K562 (cell line): ENCODE data around the gene TRPV6. TPM values are rescaled to one million over a fixed set of nuclear protein-coding genes. Genes with fewer than 3 reads are reported as not detected.

Source experiments
- ATAC-seq: fragments of 200-7000 bp; cut with Tn5 transposase; 3 replicates; pipeline ENCODE4 v1.9.1; 2020; ENCODE audit warnings: moderate library complexity
- BruUV-seq: library from RNA; stranded (reverse); fragments of 400-500 nt; replicated peaks from 2 replicates; lab custom pipeline; 2021; lab: Mats Ljungman, UMichigan
- CTCF ChIA-PET: fragments of 300-600 bp; formaldehyde crosslinking; extraction: SDS; loops from one replicate; lab custom pipeline; 2021; ENCODE audit warnings: low intra/inter-chr PET ratio; lab: Yijun Ruan, JAX
- POLR2A ChIA-PET: fragments of 300-600, 350-650 bp; sonication (Branson Sonifier 250); formaldehyde crosslinking; extraction: SDS; loops from one replicate; lab custom pipeline; 2021; ENCODE audit warnings: antibody characterized with exemption, inconsistent platforms; lab: Yijun Ruan, JAX
- DNase-seq, 4 experiments: peaks; one replicate each; pipeline versions ENCODE4 v3.0.0 to v3.0.0-alpha.2; 2011 to 2018; ENCODE audit warnings: low spot score in 3 of 4, mixed read lengths in 3 of 4; ENCODE audit errors: extremely low read depth in 1 of 4
- FAIRE-seq: peaks from 2 replicates; lab custom pipeline; 2011; peaks lifted over from hg19 to GRCh38; lab: Jason Lieb, UNC
- H2AFZ ChIP-seq: 2 replicates; pipeline ENCODE4 v1.6.0; 2011; ENCODE audit warnings: low read depth, low read length, control low read depth, inconsistent platforms
- H3K27ac ChIP-seq: fragments of 200-600 bp; 3 replicates; pipeline ENCODE4 v1.8.0; 2011; ENCODE audit warnings: low read depth, mild to moderate bottlenecking, control low read depth, inconsistent platforms, low read length, moderate library complexity, mixed read lengths; ENCODE audit errors: extremely low read depth
- H3K27me3 ChIP-seq, 2 experiments: fragments of 300-600 bp in 1 of 2; 2 replicates in 1 of 2; 3 replicates in 1 of 2; pipeline versions ENCODE4 v1.6.0 to v1.8.0; 2011; ENCODE audit warnings: inconsistent platforms in 2 of 2, low read length in 2 of 2, mild to moderate bottlenecking in 1 of 2, mixed read lengths in 1 of 2, moderate library complexity in 1 of 2; ENCODE audit not compliant: control insufficient read depth in 2 of 2, insufficient read depth in 2 of 2
- H3K36me3 ChIP-seq: fragments of 300-600 bp; 3 replicates; pipeline ENCODE4 v1.8.0; 2011; ENCODE audit warnings: mild to moderate bottlenecking, low read length, inconsistent platforms; ENCODE audit not compliant: control insufficient read depth, insufficient read depth
- H3K4me1 ChIP-seq, 2 experiments: fragments of 200-600 bp in 1 of 2; replicated peaks in 1 of 2; 2 replicates in 1 of 2; 3 replicates in 1 of 2; pipeline versions ENCODE4 v1.5.1 to v1.8.0; 2011; ENCODE audit warnings: inconsistent platforms in 2 of 2, low read length in 2 of 2, mild to moderate bottlenecking in 1 of 2, mixed read lengths in 1 of 2, moderate library complexity in 1 of 2; ENCODE audit not compliant: control insufficient read depth in 2 of 2, insufficient read depth in 2 of 2
- H3K4me2 ChIP-seq: 2 replicates; pipeline ENCODE4 v1.6.1; 2011; ENCODE audit warnings: low read length, control low read depth, inconsistent platforms, mixed read lengths; ENCODE audit not compliant: insufficient read depth
- H3K4me3 ChIP-seq: fragments of 200-600 bp; sonication (generic), shearing (Covaris generic); 2 replicates; pipeline ENCODE4 v1.5.1; 2016; ENCODE audit warnings: control low read depth, inconsistent platforms
- H3K79me2 ChIP-seq: fragments of 200-600 bp; 3 replicates; pipeline ENCODE4 v1.8.0; 2011; ENCODE audit warnings: low read length, inconsistent platforms; ENCODE audit not compliant: control insufficient read depth, insufficient read depth
- H3K9ac ChIP-seq, 2 experiments: 2 replicates each; pipeline versions ENCODE4 v1.6.0 to v1.6.1; 2011; ENCODE audit warnings: low read depth in 2 of 2, low read length in 2 of 2, control low read depth in 1 of 2, inconsistent platforms in 1 of 2, mild to moderate bottlenecking in 1 of 2, mixed read lengths in 1 of 2; ENCODE audit not compliant: insufficient read depth in 1 of 2
- H3K9me1 ChIP-seq: one replicate; pipeline ENCODE4 v1.6.0; 2011; ENCODE audit warnings: inconsistent platforms, mild to moderate bottlenecking, low read length, moderate library complexity; ENCODE audit not compliant: control insufficient read depth, insufficient read depth
- H3K9me3 ChIP-seq: replicated peaks from 2 replicates; pipeline ENCODE4 v1.5.1; 2011; ENCODE audit warnings: low read depth, low read length, inconsistent platforms; ENCODE audit not compliant: control insufficient read depth, insufficient read depth
- H4K20me1 ChIP-seq: replicated peaks from 2 replicates; pipeline ENCODE4 v1.6.1; 2011; ENCODE audit warnings: low read length, inconsistent platforms, mixed read lengths; ENCODE audit not compliant: control insufficient read depth, insufficient read depth
- CAMTA2 ChIP-seq: fragments of 250-450 bp; sonication (Bioruptor Pico); conservative IDR thresholded peaks from 2 replicates; pipeline ENCODE4 v1.5.1; 2022
- CHD4 ChIP-seq: fragments of 200-600 bp; sonication (generic); IDR thresholded peaks from 3 replicates; pipeline ENCODE4 v1.6.1; 2012; ENCODE audit warnings: low read depth, mild to moderate bottlenecking, mixed read lengths, low read length, inconsistent platforms; ENCODE audit not compliant: insufficient read depth, insufficient replicate concordance, poor library complexity, severe bottlenecking
- ETV1 ChIP-seq: fragments of 450-650 bp; conservative IDR thresholded peaks from 2 replicates; pipeline ENCODE4 v1.6.1; 2016; ENCODE audit warnings: missing genetic modification characterization, control low read depth, low read depth, missing compliant biosample characterization
- KLF13 ChIP-seq: fragments of 450-650 bp; IDR thresholded peaks from 2 replicates; pipeline ENCODE4 v1.6.1; 2016; ENCODE audit warnings: missing genetic modification characterization, low read depth, mild to moderate bottlenecking, missing compliant biosample characterization, moderate library complexity, borderline replicate concordance
- NCOR1 ChIP-seq: fragments of 450-650 bp; IDR thresholded peaks from 2 replicates; pipeline ENCODE4 v1.6.1; 2016; ENCODE audit warnings: mild to moderate bottlenecking, moderate library complexity
- NR2C2 ChIP-seq, 2 experiments: fragments of 200-800 bp in 1 of 2; sonication (Bioruptor generic) in 1 of 2; sonication (generic) in 1 of 2; formaldehyde crosslinking in 1 of 2; IDR thresholded peaks; 2 replicates each; pipeline versions ENCODE4 v1.6.1 to v1.8.0; 2016 to 2022; ENCODE audit warnings: mild to moderate bottlenecking in 1 of 2, missing compliant biosample characterization in 1 of 2, missing genetic modification characterization in 1 of 2, missing genetic modification reagents in 1 of 2
- SMAD2 ChIP-seq: fragments of 150-350 bp; IDR thresholded peaks from 2 replicates; pipeline ENCODE4 v1.6.1; 2014; ENCODE audit warnings: low read depth, mild to moderate bottlenecking, low read length
- WHSC1 ChIP-seq: IDR thresholded peaks from one replicate; pipeline ENCODE4 v1.6.1; 2012; ENCODE audit warnings: low read length, control low read depth, inconsistent platforms
- WGBS: fragments of 100-300 bp; shearing (Covaris generic); methylation state at CpG from one replicate; pipeline ENCODE4 v1.1.6; 2016; ENCODE audit warnings: low coverage, mixed read lengths; ENCODE audit not compliant: insufficient coverage; ENCODE audit errors: missing lambda C conversion rate; 5-methylcytosine and 5-hydroxymethylcytosine counted together
- in situ Hi-C: fragments of 300-500 bp; cut with MboI; formaldehyde crosslinking; loops from 4 replicates; pipeline ENCODE4 v1.15.0; 2018; ENCODE audit warnings: inconsistent platforms, mixed read lengths
- intact Hi-C: fragments of 100-400 bp; cut with micrococcal nuclease; formaldehyde crosslinking; loops from 2 replicates; pipeline ENCODE4 v1.14.2; 2022
- polyA plus RNA-seq, 8 experiments: library from polyadenylated mRNA; depleted of rRNA in 4 of 8; stranded (reverse) in 5 of 8; unstranded in 3 of 8; fragments of >200 nt; fragmentation: Nextera tagmentation in 2 of 8; fragmentation: Illumina TruSeq in 1 of 8; extraction: Ambion mirVana in 2 of 8; extraction: Trizol in 1 of 8; gene quantifications; 2 replicates each; pipeline versions ENCODE4 v1.2.1 to v1.2.3, GENCODE V29; 2011 to 2014; ENCODE audit warnings: inconsistent platforms in 1 of 8, missing spikeins in 1 of 8
- total RNA-seq, 7 experiments: library from RNA; depleted of rRNA in 6 of 7; stranded (reverse); fragments of >200 nt in 6 of 7; fragmentation: Illumina TruSeq in 2 of 7; extraction: Trizol in 2 of 7; gene quantifications; 2 replicates each; pipeline versions ENCODE4 v1.2.1 to v1.2.3, GENCODE V29; 2011 to 2021; ENCODE audit warnings: low replicate concordance in 1 of 7
- TF ChIP-seq, protein P1 (sequence below): sonication (generic); formaldehyde crosslinking; IDR thresholded peaks from 2 replicates; pipeline ENCODE4 v1.8.0; 2023; ENCODE audit warnings: mild to moderate bottlenecking, missing genetic modification reagents
- TF ChIP-seq, protein P2 (sequence below): fragments of 200-800 bp; sonication (Bioruptor generic); IDR thresholded peaks from 2 replicates; pipeline ENCODE4 v1.6.1; 2017; ENCODE audit warnings: missing genetic modification characterization, missing compliant biosample characterization
- TF ChIP-seq, protein P3 (sequence below): fragments of 250-450 bp; sonication (Bioruptor Pico); IDR thresholded peaks from 2 replicates; pipeline ENCODE4 v1.4.0; 2020; ENCODE audit warnings: mild to moderate bottlenecking

Gene TRPV6
- total and polyA plus RNA-seq, 9 of the 15 experiments (the other 6 are each of a cell fraction or from before 2014, with no cell fraction given) = 0.04 to 0.36 (median 0.11) TPM

- peaks cover 4% of the 10 kb centered on the region; the same call in 1 of the 2 replicates for H4K20me1 ChIP-seq
- no peaks in the 10 kb centered on the region for H3K9me3 ChIP-seq
- CTCF ChIA-PET = interaction anchor here (1.0 to 2.0 kb wide), 2 partner anchors 13 to 56 kb away, joined by 3 to 15 read pairs; partner anchors contain the start of gene EPHB6
- H3K79me2 ChIP-seq = no peaks in the 10 kb centered on the region
- no peak for ATAC-seq
- POLR2A ChIA-PET = no interaction called here
- H3K27me3 ChIP-seq = peaks cover 8 to 69% of the 10 kb centered on the region in 2 experiments; a peak in 4 of 5 replicates
- H3K9me1 ChIP-seq = no peaks in the 10 kb centered on the region
- H3K27ac ChIP-seq = no peak overlapping the region
- no peaks in the 10 kb centered on the region for H3K36me3 ChIP-seq
- DNase-seq = no peak
- TF ChIP-seq NR2C2 (CRISPR knock-in tag; IDR thresholded peaks at IDR 0.05) (no peak), NR2C2 (tag; IDR thresholded peaks at IDR 0.05) (no peak), ETV1 (tag) (no peak), CHD4 (no peak), SMAD2 (no peak), CAMTA2 (no peak), NCOR1 (no peak), WHSC1 (no peak), KLF13 (no peak)
- TF ChIP-seq, protein P1, sequence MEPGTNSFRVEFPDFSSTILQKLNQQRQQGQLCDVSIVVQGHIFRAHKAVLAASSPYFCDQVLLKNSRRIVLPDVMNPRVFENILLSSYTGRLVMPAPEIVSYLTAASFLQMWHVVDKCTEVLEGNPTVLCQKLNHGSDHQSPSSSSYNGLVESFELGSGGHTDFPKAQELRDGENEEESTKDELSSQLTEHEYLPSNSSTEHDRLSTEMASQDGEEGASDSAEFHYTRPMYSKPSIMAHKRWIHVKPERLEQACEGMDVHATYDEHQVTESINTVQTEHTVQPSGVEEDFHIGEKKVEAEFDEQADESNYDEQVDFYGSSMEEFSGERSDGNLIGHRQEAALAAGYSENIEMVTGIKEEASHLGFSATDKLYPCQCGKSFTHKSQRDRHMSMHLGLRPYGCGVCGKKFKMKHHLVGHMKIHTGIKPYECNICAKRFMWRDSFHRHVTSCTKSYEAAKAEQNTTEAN (CRISPR knock-in tag) = no peak
- TF ChIP-seq, protein P2, sequence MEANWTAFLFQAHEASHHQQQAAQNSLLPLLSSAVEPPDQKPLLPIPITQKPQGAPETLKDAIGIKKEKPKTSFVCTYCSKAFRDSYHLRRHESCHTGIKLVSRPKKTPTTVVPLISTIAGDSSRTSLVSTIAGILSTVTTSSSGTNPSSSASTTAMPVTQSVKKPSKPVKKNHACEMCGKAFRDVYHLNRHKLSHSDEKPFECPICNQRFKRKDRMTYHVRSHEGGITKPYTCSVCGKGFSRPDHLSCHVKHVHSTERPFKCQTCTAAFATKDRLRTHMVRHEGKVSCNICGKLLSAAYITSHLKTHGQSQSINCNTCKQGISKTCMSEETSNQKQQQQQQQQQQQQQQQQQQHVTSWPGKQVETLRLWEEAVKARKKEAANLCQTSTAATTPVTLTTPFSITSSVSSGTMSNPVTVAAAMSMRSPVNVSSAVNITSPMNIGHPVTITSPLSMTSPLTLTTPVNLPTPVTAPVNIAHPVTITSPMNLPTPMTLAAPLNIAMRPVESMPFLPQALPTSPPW = no peak
- TF ChIP-seq, protein P3, sequence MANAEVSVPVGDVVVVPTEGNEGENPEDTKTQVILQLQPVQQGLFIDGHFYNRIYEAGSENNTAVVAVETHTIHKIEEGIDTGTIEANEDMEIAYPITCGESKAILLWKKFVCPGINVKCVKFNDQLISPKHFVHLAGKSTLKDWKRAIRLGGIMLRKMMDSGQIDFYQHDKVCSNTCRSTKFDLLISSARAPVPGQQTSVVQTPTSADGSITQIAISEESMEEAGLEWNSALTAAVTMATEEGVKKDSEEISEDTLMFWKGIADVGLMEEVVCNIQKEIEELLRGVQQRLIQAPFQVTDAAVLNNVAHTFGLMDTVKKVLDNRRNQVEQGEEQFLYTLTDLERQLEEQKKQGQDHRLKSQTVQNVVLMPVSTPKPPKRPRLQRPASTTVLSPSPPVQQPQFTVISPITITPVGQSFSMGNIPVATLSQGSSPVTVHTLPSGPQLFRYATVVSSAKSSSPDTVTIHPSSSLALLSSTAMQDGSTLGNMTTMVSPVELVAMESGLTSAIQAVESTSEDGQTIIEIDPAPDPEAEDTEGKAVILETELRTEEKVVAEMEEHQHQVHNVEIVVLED (CRISPR knock-in tag) = no peak
- TF ChIP-seq, all 486 proteins: peak for 0
- WGBS = 39% methylated on average over 18 of the region's 18 CpGs
- H3K9ac ChIP-seq = no peak overlapping the region
- in situ Hi-C loops = no loop called here
- FAIRE-seq = no peak
- no TSS peak for BruUV-seq
- H3K4me2 ChIP-seq = no peak overlapping the region
- H3K4me1 ChIP-seq = peaks cover 0 to 33% of the 10 kb centered on the region in 2 experiments; a peak in 1 of 5 replicates
- H3K4me3 ChIP-seq = no peak overlapping the region
- H2AFZ ChIP-seq = no peak overlapping the region
- intact Hi-C loops = no loop called here
Measured at GRCh38 chr7:142867398-142868187, 18.0 kb downstream of the TRPV6 start.
